Endodermal cell (in vitro differentiated cells): Measurements from ENCODE around the gene RASSF4. TPM values are rescaled to one million over a fixed set of nuclear protein-coding genes. Genes with fewer than 3 reads are reported as not detected.
A peak's percentile ranks its signal among the peaks of the same experiment; 100 is the strongest.

Experiments used
- DNase-seq: peaks from one replicate; pipeline ENCODE4 v3.0.0-alpha.2; 2017
- H3K27ac ChIP-seq: 2 replicates; pipeline ENCODE4 v1.5.1; 2013; ENCODE audit warnings: mild to moderate bottlenecking, low read depth, low read length, moderate library complexity
- H3K27me3 ChIP-seq: 2 replicates; pipeline ENCODE4 v1.6.1; 2013; ENCODE audit warnings: mild to moderate bottlenecking, low read length, moderate library complexity; ENCODE audit not compliant: insufficient read depth, control insufficient read depth, poor library complexity, severe bottlenecking
- H3K36me3 ChIP-seq: 2 replicates; pipeline ENCODE4 v1.7.0; 2013; ENCODE audit warnings: mild to moderate bottlenecking, low read length, moderate library complexity; ENCODE audit not compliant: control insufficient read depth, insufficient read depth
- H3K4me1 ChIP-seq: one replicate; pipeline ENCODE4 v1.7.0; 2013; ENCODE audit warnings: low read length; ENCODE audit not compliant: control insufficient read depth, insufficient read depth
- H3K4me3 ChIP-seq: 2 replicates; pipeline ENCODE4 v1.5.1; 2013; ENCODE audit warnings: mild to moderate bottlenecking, low read length, moderate library complexity
- H3K9ac ChIP-seq: 2 replicates; pipeline ENCODE4 v1.6.1; 2013; ENCODE audit warnings: mild to moderate bottlenecking, low read length, moderate library complexity; ENCODE audit not compliant: poor library complexity, severe bottlenecking; ENCODE audit errors: extremely low read depth
- H3K9me3 ChIP-seq: 2 replicates; pipeline ENCODE4 v1.6.1; 2013; ENCODE audit warnings: mild to moderate bottlenecking, low read length, moderate library complexity; ENCODE audit not compliant: control insufficient read depth
- H3K27ac Mint-ChIP-seq: 2 replicates; pipeline ENCODE4 v1.8.0; 2020; ENCODE audit warnings: mixed read lengths
- H3K27me3 Mint-ChIP-seq: 2 replicates; pipeline ENCODE4 v1.8.0; 2021; ENCODE audit warnings: mild to moderate bottlenecking, mixed read lengths; ENCODE audit not compliant: insufficient read depth
- H3K36me3 Mint-ChIP-seq: 2 replicates; pipeline ENCODE4 v1.8.0; 2020; ENCODE audit warnings: low read depth, mixed read lengths
- H3K4me1 Mint-ChIP-seq: 2 replicates; pipeline ENCODE4 v1.8.0; 2020; ENCODE audit warnings: mixed read lengths
- H3K4me3 Mint-ChIP-seq: 2 replicates; pipeline ENCODE4 v1.8.0; 2020; ENCODE audit warnings: mild to moderate bottlenecking, moderate library complexity, mixed read lengths
- H3K9me3 Mint-ChIP-seq: 2 replicates; pipeline ENCODE4 v1.8.0; 2020; ENCODE audit warnings: mild to moderate bottlenecking, mixed read lengths
- CTCF ChIP-seq: fragments of 200-600 bp; sonication (generic); conservative IDR thresholded peaks from 2 replicates; pipeline ENCODE4 v1.5.0; 2021; ENCODE audit warnings: antibody characterized with exemption, mild to moderate bottlenecking
- WGBS, 2 experiments: methylation state at CpG; one replicate each; pipeline versions ENCODE4 v1.1.5 to v1.1.7; 2013; ENCODE audit warnings: missing lambda C conversion rate in 2 of 2, mixed read lengths in 1 of 2; ENCODE audit not compliant: insufficient coverage in 1 of 2, insufficient read length in 1 of 2; 5-methylcytosine and 5-hydroxymethylcytosine counted together
- total RNA-seq, 2 donors: library from RNA; stranded (reverse); fragmentation: NEBNext Ultra II Directional in 1 of 2; extraction: Animal tissue kit (Norgen Biotek cat#: 25700) in 1 of 2; gene quantifications; 2 replicates in 1 of 2; 3 replicates in 1 of 2; pipeline ENCODE4 v1.2.1, GENCODE V29; 2021

Gene RASSF4
- total RNA-seq, 2 donors from 2014 or later, result 5.2 to 14.1 TPM

- H3K4me3 ChIP-seq, result peak within 1 kb of the TSS; percentile 51
- H3K4me3 Mint-ChIP-seq, result peak within 1 kb of the TSS; percentile 38
Observed at GRCh38 chr10:44978570-44979280, 19.1 kb downstream of the RASSF4 start, which contains the start of gene DEPP1. TSS of gene DEPP1 (minus strand) at chr10:44978809. CDS start at chr10:44978030, 779 bp downstream.

GRCh38 chr10:44979281-44980191, 19.9 kb downstream of the RASSF4 start:
- Mint-ChIP-seq H3K4me3 (no peak overlapping the region), H3K27me3 (peaks cover 4% of the 10 kb centered on the region), H3K4me1 (peaks cover 38% of the 10 kb centered on the region), H3K9me3 (no peaks in the 10 kb centered on the region), H3K36me3 (no peaks in the 10 kb centered on the region), H3K27ac (peak overlapping the region; percentile 64)
- TF ChIP-seq CTCF, result no peak
- H3K27me3 ChIP-seq, result no peaks in the 10 kb centered on the region
- peaks cover 25% of the 10 kb centered on the region for H3K4me1 ChIP-seq
- H3K36me3 ChIP-seq, result no peaks in the 10 kb centered on the region
- H3K27ac ChIP-seq, result peak overlapping the region; percentile 61
- H3K4me3 ChIP-seq, result no peak overlapping the region
- H3K9me3 ChIP-seq, result no peaks in the 10 kb centered on the region
- peak overlapping the region; percentile 11 for H3K9ac ChIP-seq
- no peak for DNase-seq
- WGBS, 2 experiments, result 87 to 89% methylated on average over 8 to 13 of the region's 13 CpGs

More at GRCh38 chr10:44978570-44979280, 19.1 kb downstream of the RASSF4 start, which contains the start of gene DEPP1:
- Histone ChIP-seq H3K36me3 (no peaks in the 10 kb centered on the region), H3K27ac (peak within 1 kb of the TSS; percentile 65), H3K4me1 (peaks cover 25% of the 10 kb centered on the region), H3K9me3 (no peaks in the 10 kb centered on the region), H3K27me3 (no peaks in the 10 kb centered on the region), H3K9ac (peak within 1 kb of the TSS; percentile 11)
- Mint-ChIP-seq H3K9me3 (no peaks in the 10 kb centered on the region), H3K27me3 (peaks cover 4% of the 10 kb centered on the region), H3K4me1 (peaks cover 39% of the 10 kb centered on the region), H3K27ac (peak within 1 kb of the TSS; percentile 64), H3K36me3 (no peaks in the 10 kb centered on the region)
- peak; percentile 52 for TF ChIP-seq CTCF
- 0 to 37% methylated on average over 3 to 12 of the region's 12 CpGs for WGBS, 2 experiments
- DNase-seq, result peak; percentile 95

GRCh38 chr10:44980309-44981171, 20.9 kb downstream of the RASSF4 start:
- Mint-ChIP-seq H3K27ac (no peak overlapping the region), H3K36me3 (no peaks in the 10 kb centered on the region), H3K9me3 (no peaks in the 10 kb centered on the region), H3K4me3 (no peak overlapping the region), H3K27me3 (peaks cover 4% of the 10 kb centered on the region), H3K4me1 (peaks cover 42% of the 10 kb centered on the region)
- peaks cover 21% of the 10 kb centered on the region for H3K4me1 ChIP-seq
- H3K9ac ChIP-seq, result no peak overlapping the region
- DNase-seq, result no peak
- no peaks in the 10 kb centered on the region for H3K36me3 ChIP-seq
- no peaks in the 10 kb centered on the region for H3K9me3 ChIP-seq
- no peak overlapping the region for H3K4me3 ChIP-seq
- no peak overlapping the region for H3K27ac ChIP-seq
- 63 to 76% methylated on average over 4 to 14 of the region's 14 CpGs for WGBS, 2 experiments
- H3K27me3 ChIP-seq, result no peaks in the 10 kb centered on the region
- TF ChIP-seq CTCF, result no peak
